Ovary (tissue), 9 donors: Measurements from ENCODE around the gene EIF4G3. TPM values are rescaled to one million over a fixed set of nuclear protein-coding genes. Genes with fewer than 3 reads are reported as not detected.

Experiments used
- DNase-seq, 5 donors: peaks; one replicate each; pipeline ENCODE4 v3.0.0-alpha.2; 2019 to 2020
- H3K27ac ChIP-seq, 2 donors: fragments of 200-600 bp; one replicate each; pipeline versions ENCODE4 v1.5.1 to v1.8.0; 2019 to 2022
- H3K27me3 ChIP-seq: fragments of 200-600 bp; one replicate; pipeline ENCODE4 v1.8.0; 2022
- H3K36me3 ChIP-seq: fragments of 200-600 bp; sonication (generic); one replicate; pipeline ENCODE4 v1.5.1; 2019
- H3K4me1 ChIP-seq: one replicate; pipeline ENCODE4 v1.8.1; 2013; ENCODE audit warnings: mild to moderate bottlenecking, moderate library complexity; ENCODE audit not compliant: insufficient read depth
- H3K4me3 ChIP-seq: fragments of 200-600 bp; sonication (generic); one replicate; pipeline ENCODE4 v1.5.1; 2017
- H3K9me3 ChIP-seq, 2 donors: fragments of 200-600 bp in 1 of 2; sonication (generic) in 1 of 2; one replicate each; pipeline versions ENCODE4 v1.5.1 to v1.8.1; 2013 to 2019; ENCODE audit warnings: mild to moderate bottlenecking in 1 of 2, moderate library complexity in 1 of 2
- EP300 ChIP-seq: sonication (generic); formaldehyde crosslinking; IDR thresholded peaks from one replicate; pipeline ENCODE4 v1.6.1; 2017; ENCODE audit warnings: antibody characterized with exemption
- POLR2A ChIP-seq: fragments of 450-650 bp; IDR thresholded peaks from one replicate; pipeline ENCODE4 v1.6.1; 2017; ENCODE audit warnings: antibody characterized with exemption, mild to moderate bottlenecking, moderate library complexity
- WGBS, 3 donors: extraction: QIAGEN DNeasy Blood & Tissue Kit in 1 of 3; methylation state at CpG; one replicate each; pipeline versions ENCODE4 v1.1.5 to v1.1.7; 2013 to 2017; 5-methylcytosine and 5-hydroxymethylcytosine counted together
- intact Hi-C, 4 donors: fragments of 100-400 bp; cut with DNase I; formaldehyde crosslinking; loops; one replicate each; pipeline versions ENCODE4 v1.11.0 to v1.15.1; 2022 to 2023
- polyA plus RNA-seq, 2 donors: library from polyadenylated mRNA; stranded (reverse); fragments of 200-250 nt in 1 of 2; fragments of 350-450 nt in 1 of 2; fragmentation: Illumina TruSeq in 1 of 2; extraction: RNeasy Lipid Tissue Mini Kit (QIAGEN cat#74804) in 1 of 2; gene quantifications; one replicate each; pipeline ENCODE4 v1.2.3, GENCODE V29; 2013 to 2014
- total RNA-seq, 7 donors: library from RNA; depleted of rRNA in 2 of 7; stranded (reverse); fragments of >200 nt in 2 of 7; fragmentation: NEBNext Ultra II Directional in 3 of 7; extraction: Animal tissue kit (Norgen Biotek cat#: 25700) in 3 of 7; gene quantifications; one replicate each; pipeline versions ENCODE4 v1.1.0 to v1.2.4, GENCODE V29; 2016 to 2023
- TF ChIP-seq, protein P1 (sequence below), 3 donors: fragments of 450-650 bp in 2 of 3; fragments of 200-600 bp in 1 of 3; IDR thresholded peaks; one replicate each; pipeline versions ENCODE4 v1.5.1 to v1.8.0; 2016 to 2022; ENCODE audit warnings: antibody characterized with exemption in 3 of 3, mild to moderate bottlenecking in 1 of 3
- donor health status: DM: no; HTN: no; CAD: no; lungs with moderate emphysema.
- donor health status: DM: no; HTN: no; CAD: no.
- donor health status: Bipolar disorder and iron deficiency.
- donor health status: DM: yes; HTN: yes; CAD: no.
- donor health status: DM: no; HTN: no; CAD: no.
- donor health status: DM: yes; HTN: yes; CAD: no.

Gene EIF4G3
- total and polyA plus RNA-seq, 9 donors: 13.9 to 62.4 (median 39.4) TPM

DNA sequence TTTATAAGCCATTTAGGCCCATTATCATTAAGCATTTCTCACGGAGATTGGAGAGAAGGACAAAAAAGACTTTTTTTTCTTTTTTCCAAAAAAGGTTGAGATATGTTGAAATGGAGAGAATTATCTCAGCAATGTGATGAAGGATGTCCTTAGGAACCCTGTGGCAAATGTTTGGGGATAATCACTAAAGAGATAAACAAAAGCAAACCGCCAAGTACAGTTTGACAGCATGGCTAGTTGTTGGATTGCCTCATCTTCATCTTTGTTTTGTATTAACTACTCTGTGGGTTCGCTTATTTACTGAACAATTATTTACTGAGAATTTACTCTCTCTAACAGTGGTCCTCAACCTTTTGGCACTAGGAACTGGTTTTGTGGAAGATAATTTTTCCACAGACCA, 292.2 kb downstream of the EIF4G3 start:
- H3K27ac ChIP-seq: no peak overlapping the region
- 89 to 92% (median 92%) methylated on average over 3 of the region's 3 CpGs for WGBS, 3 donors
- DNase-seq: no peak
- H3K4me1 ChIP-seq: no peaks in the 10 kb centered on the region
- no peak overlapping the region for H3K4me3 ChIP-seq
- H3K36me3 ChIP-seq: no peaks in the 10 kb centered on the region
- TF ChIP-seq, protein P1, sequence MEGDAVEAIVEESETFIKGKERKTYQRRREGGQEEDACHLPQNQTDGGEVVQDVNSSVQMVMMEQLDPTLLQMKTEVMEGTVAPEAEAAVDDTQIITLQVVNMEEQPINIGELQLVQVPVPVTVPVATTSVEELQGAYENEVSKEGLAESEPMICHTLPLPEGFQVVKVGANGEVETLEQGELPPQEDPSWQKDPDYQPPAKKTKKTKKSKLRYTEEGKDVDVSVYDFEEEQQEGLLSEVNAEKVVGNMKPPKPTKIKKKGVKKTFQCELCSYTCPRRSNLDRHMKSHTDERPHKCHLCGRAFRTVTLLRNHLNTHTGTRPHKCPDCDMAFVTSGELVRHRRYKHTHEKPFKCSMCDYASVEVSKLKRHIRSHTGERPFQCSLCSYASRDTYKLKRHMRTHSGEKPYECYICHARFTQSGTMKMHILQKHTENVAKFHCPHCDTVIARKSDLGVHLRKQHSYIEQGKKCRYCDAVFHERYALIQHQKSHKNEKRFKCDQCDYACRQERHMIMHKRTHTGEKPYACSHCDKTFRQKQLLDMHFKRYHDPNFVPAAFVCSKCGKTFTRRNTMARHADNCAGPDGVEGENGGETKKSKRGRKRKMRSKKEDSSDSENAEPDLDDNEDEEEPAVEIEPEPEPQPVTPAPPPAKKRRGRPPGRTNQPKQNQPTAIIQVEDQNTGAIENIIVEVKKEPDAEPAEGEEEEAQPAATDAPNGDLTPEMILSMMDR (IDR thresholded peaks at IDR 0.05): no peak
- TF ChIP-seq EP300 (no peak), POLR2A (no peak)
- H3K27me3 ChIP-seq: no peaks in the 10 kb centered on the region
- no peaks in the 10 kb centered on the region for H3K9me3 ChIP-seq
- intact Hi-C loops: no loop called here

DNA sequence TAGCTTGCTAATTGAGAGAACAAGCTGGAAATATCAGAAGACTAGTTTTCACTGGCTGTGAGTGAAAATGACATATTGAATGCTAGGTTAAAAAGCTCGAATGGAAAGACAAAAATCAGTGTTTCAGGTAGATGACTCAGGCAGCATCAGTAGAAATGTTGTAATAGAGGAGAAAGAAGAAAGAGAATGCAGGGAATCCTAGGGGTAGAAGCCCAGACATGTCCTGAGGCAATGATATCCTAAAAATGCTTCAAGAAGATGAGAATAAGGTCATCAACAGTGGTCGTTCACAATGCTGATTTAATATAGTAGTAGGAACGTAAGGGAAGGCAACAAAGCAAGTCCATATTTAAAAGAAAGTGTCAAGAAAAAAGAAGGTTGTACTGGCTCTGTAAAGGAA, 292.9 kb downstream of the EIF4G3 start:
- H3K36me3 ChIP-seq: no peaks in the 10 kb centered on the region
- no peak for TF ChIP-seq EP300
- TF ChIP-seq, protein P1 (IDR thresholded peaks at IDR 0.05): no peak
- TF ChIP-seq POLR2A: no peak
- intact Hi-C loops: no loop called here

GRCh38 chr1:20882837-20883236, 293.9 kb downstream of the EIF4G3 start:
- H3K27me3 ChIP-seq: no peaks in the 10 kb centered on the region
- no peaks in the 10 kb centered on the region for H3K4me1 ChIP-seq
- H3K27ac ChIP-seq: no peak overlapping the region
- DNase-seq: no peak
- H3K36me3 ChIP-seq: no peaks in the 10 kb centered on the region
- no peaks in the 10 kb centered on the region for H3K9me3 ChIP-seq
- TF ChIP-seq POLR2A: no peak
- TF ChIP-seq, protein P1 (IDR thresholded peaks at IDR 0.05): no peak
- no peak for TF ChIP-seq EP300
- intact Hi-C loops: no loop called here
- H3K4me3 ChIP-seq: no peak overlapping the region
- WGBS, 3 donors: 94 to 96% (median 95%) methylated on average over 5 of the region's 5 CpGs

More for the DNA sequence above, 292.9 kb downstream of the EIF4G3 start:
- H3K4me3 ChIP-seq: no peak overlapping the region
- 79 to 86% (median 81%) methylated on average over 3 of the region's 3 CpGs for WGBS, 3 donors
- no peak overlapping the region for H3K27ac ChIP-seq
- DNase-seq: no peak
- H3K9me3 ChIP-seq: no peaks in the 10 kb centered on the region
- H3K27me3 ChIP-seq: no peaks in the 10 kb centered on the region
- no peaks in the 10 kb centered on the region for H3K4me1 ChIP-seq

DNA sequence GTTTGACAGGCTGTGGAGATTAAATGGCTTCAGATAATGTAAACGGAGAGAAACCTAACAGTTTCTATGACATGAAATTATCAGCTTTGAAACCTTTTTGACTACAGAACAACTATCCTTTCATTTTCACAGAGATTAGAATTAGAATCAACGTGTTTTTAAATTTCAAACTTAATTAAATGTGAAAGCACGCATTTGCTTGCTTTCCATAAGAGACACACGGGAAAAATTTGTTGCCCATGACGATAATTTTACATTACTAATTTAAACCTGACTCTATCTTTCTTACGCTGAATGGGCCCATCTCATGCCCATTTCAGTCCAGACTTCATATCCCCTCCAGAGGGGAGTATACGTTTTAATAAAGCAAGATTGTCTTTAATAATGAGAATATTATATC, 297.9 kb downstream of the EIF4G3 start:
- Histone ChIP-seq H3K27ac (no peak overlapping the region), H3K27me3 (no peaks in the 10 kb centered on the region), H3K4me3 (no peak overlapping the region), H3K9me3 (no peaks in the 10 kb centered on the region), H3K4me1 (no peaks in the 10 kb centered on the region), H3K36me3 (no peaks in the 10 kb centered on the region)
- TF ChIP-seq EP300: no peak
- TF ChIP-seq POLR2A: no peak
- TF ChIP-seq, protein P1 (IDR thresholded peaks at IDR 0.05): no peak
- DNase-seq: no peak
- intact Hi-C loops: no loop called here
- WGBS, 3 donors: 94 to 96% (median 96%) methylated on average over 7 of the region's 7 CpGs
